Hindlimb muscle (tissue), 1 donor: Measurements from ENCODE around the gene TENT4A. TPM values are rescaled to one million over a fixed set of nuclear protein-coding genes. Genes with fewer than 3 reads are reported as not detected.
"Not testable (repeated sequence)": the region's sequence is repeated elsewhere in the genome, so short reads cannot be mapped to it uniquely, and the experiment has no call there.

ENCODE experiments used
- DNase-seq: peaks from one replicate; pipeline ENCODE4 v3.0.0-alpha.2; 2013
- polyA plus RNA-seq: library from polyadenylated mRNA; unstranded; fragments of 120-200 nt; gene quantifications from one replicate; pipeline ENCODE4 v1.2.1, GENCODE V29; 2013; ENCODE audit not compliant: insufficient read length

Gene TENT4A
- polyA plus RNA-seq: 19.9 TPM

DNA sequence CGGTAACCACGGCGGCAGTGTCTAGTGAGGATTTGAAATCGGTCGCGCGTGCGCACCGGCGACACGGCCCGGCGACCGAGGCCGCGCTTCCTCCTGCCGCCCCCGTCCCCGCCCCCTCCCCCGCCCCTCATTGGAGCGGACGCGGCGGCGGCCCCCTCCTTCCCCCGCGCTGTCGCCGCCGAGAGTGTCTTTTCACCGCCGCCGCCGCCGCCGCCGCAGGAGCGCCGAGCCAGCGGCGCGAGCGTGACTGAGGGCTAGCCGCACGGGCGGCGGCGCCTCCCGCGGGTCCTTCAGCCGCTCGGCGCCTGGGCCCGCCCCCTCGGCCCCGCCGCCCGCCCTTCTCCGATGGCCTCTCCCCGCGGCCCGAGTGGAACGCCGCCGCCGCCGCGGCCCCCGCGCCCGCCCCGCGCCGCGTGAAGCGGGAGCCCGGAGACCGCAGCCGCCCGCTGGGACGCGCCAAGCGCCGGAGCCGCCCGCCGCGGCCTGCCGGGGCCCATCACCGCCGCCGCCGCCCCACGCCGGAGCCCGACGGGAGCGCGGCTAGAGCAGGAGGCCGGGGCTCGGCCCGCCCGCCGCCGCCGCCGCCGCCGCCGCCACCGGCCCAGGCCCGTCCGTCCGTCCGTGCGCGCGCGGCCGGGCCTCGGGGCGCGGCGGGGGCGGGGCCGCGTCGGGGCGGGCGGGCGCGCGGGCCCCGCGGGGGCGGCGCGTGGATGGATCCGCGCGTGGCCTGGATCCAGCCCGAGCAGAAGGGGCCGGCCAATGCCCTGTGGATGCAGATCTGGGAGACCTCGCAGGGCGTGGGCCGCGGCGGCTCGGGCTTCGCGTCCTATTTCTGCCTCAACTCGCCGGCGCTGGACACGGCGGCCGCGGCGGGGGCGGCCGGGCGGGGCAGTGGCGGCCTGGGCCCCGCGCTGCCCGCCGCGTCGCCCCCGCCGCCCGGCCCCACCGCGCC, at the start of gene TENT4A:
Gene TENT4A (plus strand): TSS at position 159 of the 952 bp plus-strand sequence. CDS start 552 bp downstream, at position 711.
- no peak for DNase-seq

DNA sequence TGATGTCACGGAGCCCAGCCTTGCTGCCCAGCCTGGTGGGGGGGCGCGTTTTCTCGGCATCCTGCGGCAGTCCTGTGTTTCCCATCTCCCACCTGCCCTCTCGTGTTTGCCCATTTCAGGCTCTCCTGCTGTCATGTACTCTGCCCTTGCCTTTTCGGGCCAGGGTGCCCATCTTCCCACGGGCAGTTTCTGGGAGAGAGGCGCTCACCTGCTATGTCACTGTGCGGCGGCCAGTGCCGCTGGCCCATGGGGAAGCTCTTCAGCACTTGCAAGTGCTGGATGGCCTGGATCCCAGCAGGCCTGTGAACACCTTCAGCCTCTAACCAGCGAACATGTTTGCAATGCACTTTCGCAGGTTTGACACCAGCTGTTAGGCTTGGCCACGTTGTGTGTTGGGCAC, 46.5 kb upstream of the TENT4A start:
- DNase-seq: no peak

DNA sequence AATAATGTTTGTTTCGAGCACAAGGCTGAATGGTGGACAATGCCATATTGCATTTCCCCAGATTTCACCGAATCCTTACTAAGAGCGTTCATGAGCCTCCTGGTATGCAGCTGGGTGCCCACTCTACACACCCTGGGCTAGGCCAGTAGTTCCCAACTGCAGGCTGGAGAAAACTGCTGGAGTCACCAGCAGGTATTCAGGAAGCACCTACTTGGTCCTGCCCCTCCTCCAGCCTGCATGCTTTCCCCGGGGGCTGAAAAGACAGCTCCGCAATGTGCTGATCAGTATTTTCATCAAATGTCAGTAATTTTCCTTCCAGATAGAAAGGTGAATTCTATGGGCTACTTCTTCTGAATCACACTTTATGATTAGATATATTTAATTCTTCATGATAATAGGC, 45.6 kb upstream of the TENT4A start:
- no peak for DNase-seq

DNA sequence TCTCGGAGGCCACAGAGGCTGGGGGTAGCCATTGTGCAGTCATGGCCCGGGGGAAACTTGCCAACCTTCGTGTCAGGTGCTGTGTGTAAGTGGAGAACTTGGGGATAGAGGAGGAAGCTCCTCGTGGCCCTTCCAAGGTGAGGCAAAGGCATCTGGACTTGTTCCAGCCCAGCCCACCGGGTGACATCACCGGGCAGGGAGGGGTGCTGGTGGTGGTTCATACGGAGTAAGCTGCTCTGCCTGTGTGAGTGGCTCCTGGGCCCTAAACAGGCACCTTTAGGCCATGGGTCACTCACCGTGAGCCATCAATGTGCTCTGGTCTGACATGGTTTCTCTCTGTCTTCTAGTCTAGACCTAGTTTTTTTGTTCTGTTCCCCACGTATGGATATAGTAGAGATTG, 44.5 kb upstream of the TENT4A start:
- DNase-seq: not testable (repeated sequence)

DNA sequence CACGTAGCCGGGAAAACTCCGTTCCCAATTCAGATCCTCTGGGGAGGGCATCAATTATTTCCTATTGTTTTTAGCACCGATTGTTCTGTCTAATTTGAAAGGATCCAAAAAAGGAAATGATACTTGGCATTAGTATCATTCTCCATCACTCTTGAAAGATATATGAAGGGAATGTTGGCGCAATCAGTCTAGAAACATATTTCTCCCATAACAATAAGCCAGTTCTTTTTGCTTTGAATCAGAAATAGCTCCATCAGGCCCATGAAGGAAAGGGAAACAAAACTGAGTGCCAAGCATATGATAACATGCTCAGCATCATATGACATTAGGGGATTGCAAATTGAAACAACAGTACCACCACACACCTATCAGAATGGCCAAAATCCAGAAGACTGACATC, 40.2 kb upstream of the TENT4A start:
- no peak for DNase-seq

DNA sequence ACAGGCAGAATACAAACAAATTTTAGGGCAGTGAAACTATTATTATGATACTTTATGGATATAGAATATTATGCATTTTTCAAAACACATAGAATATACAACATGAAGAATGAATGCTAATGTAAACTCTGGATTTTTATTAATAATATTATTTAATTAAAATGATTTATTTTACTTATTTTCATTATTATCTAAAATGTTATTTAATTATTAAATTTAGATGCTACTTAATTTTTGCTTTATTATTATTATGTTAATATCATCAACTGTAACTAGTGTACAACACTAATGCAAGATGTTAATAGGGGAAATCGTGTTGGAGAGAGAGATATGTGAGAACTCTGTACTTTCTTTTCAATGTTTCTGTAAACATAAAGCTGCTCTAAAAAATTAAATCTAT, 39.3 kb upstream of the TENT4A start:
- DNase-seq: no peak

DNA sequence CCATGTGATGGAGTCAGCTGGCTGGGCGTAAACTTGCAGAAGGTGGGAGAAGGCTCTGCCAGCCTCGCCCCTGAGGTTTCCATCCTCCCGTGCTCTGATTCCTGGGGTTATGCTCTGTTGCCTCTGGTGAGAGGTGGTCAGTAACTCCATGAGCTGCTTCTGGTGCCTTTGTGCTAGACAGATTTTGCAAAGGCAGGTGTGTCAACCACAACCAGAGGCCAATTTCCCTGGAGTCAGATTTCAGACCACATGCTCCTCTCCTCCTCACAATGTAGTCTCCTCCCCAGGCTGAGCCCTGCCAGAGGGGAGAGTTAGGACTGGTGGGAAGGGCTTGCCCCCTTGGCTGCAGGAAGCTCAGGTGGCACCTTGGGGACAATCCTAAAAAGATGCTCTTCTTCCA, 38.8 kb upstream of the TENT4A start:
- no peak for DNase-seq

DNA sequence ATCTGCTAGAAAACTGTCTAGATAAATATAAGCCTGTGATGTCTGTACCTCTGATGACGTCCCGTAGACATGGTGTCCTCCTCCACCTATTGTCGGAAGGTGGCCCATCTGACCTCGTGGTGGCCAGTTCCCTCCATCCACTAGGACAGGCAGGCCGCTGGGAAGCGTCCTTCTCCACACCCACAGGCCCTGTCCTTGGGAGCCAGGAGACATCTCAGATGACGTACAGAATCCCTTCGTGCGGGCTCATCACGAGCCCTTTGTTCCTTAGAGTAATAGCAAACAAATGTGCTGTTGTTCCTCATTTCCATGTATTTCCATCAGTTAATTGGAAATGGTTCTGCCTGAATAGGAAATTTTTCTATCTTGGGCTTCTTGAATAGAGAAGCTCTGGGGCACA, 38.3 kb upstream of the TENT4A start:
- DNase-seq: no peak

DNA sequence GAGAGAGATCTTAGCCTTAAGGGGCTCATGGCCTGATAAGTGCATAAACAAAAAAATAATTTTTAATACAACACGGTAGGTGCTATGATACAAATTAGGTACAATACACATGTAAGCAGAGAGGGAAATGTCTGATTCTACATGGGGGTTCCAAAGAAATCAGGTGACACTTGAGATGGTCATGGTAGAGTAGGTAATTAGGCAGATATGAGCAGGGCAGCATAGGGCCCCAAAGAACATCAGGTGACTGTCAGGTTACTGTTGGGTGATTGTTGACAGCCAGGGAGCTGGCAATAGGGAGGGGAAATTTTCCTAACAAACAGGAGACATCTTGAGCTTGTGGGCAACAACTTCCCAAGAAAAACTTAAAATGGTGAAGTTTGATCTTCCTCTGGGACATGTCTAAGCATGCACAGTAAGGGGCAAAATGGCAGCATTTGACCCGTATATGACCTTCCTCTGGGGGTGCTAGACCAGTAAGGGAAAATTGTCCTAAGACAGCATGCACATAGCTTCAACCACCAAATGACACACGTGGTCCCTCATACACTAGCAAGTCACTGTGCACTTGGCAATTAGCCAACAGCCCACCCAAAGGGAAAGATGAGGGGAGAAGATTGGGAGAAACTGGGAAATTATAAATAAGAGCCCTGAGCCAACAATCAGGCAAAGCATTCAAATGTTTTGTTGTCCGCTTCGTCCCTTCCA, 37.3 kb upstream of the TENT4A start:
- no peak for DNase-seq

DNA sequence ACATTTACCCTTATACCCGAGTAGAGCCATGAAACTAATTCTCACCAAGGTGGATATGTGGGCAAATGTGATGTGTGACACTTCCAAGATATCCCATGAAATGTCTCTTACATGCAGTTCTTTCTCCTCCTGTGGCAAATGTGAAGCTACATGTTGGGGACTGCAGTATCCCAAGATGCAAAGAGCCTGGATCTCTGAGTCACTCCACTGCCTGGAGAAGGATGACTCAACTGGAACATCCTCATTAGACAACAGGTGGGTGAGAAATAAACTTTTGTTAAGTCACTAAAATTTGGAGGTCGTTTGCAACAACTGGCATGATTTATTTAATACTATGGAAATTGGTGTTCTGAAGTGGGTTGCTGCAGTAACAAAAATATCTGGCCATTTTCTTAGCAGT, 36.5 kb upstream of the TENT4A start:
- no peak for DNase-seq

DNA sequence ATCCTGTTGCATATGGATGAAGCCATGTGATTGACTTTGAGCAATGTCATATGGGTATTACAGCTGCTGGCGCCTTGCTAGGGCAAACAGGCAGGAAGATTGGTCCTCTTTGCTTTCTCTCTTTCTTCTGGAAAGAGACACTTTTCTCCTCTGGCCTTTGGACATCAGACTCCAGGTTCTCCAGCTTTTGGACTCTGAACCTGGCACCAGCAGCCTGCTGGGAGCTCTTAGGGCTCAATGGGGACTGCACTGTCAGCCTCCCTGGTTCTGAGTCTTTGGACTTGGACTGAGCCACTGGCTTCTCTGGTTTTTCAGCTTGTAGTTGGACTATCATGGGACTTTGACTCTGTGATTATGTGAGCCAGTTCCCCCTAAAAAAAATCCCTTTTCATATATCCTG, 34.8 kb upstream of the TENT4A start:
- DNase-seq: no peak

DNA sequence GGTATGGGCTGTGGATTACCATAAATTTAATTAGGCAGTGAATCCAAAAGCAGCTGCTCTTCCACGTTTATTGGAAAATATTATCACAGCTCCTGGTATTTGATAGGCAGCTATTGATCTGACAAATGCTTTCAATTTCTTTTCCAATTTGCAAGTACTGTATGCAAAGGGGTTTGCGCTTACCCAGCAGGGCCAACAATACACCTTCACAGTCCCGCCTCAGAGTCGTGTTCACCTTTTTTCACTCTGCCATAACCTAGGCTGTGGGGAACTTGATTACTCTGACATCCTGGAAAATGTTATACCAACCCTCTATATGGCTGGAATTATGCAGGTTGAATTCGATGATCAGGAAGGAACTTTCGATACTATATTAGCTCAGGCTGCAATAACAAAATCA, 32.3 kb upstream of the TENT4A start:
- no peak for DNase-seq

DNA sequence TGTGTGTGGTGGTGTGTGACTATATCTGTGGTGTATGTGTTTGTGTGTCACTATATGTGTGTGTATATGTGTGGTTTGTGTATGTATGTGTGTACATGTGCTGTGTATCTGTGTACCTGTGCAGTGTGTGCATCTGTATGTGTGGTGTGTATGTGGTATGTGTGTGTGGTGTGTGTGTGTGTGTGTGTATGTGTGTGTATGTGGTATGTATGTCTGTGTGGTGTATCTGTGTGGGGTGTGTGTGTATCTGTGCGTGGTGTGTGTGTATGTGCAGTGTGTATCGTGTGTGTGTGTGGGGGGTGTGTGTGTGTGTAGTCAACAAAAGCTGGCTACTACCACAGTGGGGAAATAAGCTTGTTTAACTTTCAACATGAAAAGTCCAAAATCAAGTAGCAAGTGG, 31.6 kb upstream of the TENT4A start:
- DNase-seq: no peak

DNA sequence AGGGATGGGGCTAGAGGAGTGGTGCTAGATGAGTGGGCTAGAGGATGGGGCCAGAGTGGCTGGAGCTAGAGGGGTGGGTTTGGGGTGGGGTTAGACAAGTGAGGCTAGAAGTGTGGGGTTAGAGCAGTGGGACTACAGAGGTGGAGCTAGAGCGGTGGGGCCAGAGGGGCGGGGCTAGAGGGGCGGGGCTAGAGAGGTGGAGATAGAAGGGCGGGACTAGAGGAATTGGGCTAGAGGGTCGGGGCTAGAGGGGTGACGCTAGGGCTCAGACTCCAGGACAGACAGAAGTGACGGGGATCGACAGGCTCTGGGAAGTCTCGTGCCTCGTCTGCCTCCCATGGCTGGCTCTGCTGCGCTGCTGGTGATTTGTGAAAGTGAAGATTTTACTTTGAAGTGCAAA, 31.0 kb upstream of the TENT4A start:
- no peak for DNase-seq

DNA sequence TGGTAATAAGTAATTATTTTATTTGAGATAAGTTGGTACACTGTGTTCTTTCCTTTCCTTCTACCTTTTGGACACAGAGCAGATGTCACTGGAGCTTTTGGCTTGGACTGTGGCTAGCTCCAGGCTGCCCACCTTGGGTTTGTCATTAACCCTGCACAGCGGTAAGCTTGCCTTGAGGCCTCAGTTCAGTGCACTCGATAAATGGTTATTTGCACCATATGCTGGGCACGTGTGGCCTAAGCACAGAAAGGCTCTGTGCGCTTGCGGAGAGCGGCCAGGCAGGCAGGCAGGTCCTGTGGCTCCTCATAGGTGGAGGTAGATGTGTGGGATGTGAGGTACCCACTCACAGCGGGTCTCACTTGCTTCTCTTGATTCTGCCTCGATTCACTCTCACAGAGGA, 30.0 kb upstream of the TENT4A start:
- no peak for DNase-seq

DNA sequence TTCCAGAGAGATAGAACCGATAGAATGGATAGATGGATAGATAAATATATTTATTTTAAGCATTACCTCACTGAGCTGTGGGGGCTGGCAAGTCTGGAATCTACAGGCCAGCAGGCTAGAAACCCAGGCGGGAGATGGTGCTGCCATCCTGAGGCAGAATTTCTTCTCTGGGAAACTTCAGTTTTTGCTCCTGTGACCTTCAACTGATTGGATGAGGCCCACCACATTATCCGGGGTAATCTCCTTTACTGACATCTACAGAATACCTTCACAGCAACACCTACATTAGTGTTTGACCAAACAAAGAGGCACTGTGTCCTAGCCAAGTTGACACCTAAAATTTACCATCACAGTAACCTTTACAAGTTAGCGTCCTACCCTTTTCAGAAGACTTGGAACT, 29.2 kb upstream of the TENT4A start:
- no peak for DNase-seq

DNA sequence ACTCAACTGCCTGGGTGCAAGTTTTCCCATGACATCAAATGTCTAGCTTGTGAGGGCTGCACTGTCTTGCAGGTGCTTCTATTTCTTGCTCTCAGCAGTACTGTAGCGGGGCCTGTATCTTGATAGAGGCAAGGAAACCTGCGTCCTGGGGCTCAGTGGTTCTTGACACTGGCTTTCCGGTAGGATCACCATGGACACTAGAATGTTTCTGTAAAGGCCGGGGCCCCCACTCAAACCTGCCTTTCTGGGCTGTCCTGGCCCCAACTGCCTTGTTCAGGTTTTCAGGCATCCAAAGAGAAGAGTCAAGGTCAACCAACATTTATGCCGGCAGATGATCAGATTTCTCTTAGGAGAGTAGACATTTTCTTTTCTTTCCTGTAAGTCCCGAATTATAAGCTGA, 26.7 kb upstream of the TENT4A start:
- no peak for DNase-seq

DNA sequence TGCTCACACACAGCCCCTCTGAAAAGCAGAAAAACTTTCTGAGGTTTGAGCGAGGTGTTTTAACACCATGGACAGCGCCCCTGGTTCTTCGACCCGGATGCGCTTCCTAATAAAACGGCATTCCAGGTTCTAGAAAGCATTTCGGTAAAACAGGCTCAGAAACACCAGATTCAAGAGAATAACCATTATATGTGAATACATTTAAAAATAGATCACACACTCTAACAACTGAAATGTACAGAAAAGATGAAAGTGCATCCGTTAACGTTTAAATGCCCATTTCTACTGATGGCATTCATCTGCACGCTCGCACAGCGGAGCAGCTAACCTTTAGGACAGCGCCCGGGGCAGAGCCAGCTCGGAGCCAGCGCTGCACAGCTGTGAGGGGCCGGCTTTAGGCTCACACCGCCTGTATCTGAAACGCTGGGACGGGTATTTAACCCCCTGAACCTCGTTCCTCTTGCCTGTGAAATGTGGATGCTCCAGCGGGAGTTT, 26.3 kb upstream of the TENT4A start:
- peak; percentile 36 for DNase-seq

DNA sequence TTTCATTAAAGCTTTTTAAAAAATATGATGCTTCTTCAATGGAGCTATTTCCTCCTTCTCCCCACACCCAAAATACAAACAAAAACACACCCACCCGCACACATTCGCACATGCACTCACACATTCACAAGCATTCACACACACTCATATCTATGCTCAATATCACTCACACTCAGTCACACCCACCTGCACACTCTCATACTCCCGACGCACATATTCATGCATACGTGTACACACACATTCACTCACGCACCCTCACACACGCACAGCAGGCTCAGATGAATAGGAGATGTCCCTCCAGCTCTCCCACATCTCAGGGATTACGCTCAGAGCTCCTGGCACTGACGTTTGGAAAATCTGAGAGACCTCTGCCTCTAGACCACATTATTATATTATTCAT, 25.7 kb upstream of the TENT4A start:
- no peak for DNase-seq

DNA sequence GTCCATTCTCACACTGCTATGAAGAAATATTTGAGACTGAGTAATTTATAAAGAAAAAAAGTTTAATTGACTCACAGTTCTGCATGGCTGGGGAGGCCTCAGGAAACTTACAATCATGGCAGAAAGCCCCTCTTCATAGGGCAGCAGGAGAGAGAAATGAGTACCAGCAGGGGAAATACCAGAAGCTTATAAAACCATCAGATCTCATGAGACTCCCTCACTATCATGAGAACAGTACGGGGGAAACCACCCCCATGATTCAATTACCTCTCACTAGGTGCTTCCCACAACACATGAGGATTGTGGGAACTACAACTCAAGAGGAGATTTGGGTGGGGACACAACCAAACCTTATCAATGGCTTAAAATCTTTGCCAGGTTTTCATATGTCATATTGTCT, 20.3 kb upstream of the TENT4A start:
- DNase-seq: no peak

DNA sequence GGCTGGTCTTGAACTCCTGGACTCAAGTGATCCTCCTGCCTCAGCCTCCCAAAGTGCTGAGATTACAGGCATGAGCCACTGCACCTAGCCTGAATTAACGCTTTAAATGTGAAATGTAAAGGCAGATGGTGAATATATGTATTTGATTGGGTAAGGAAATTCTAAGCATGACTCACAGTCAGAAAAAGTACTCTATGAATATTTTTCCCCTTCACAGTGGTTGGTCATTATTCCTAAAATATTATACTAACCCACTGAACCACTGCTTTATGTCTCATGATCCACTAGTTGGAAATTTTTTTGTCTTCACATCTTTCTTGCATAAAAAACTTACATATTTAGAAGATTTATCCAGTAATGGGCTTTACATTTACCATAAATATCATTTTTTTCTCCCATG, 14.5 kb upstream of the TENT4A start:
- DNase-seq: no peak

DNA sequence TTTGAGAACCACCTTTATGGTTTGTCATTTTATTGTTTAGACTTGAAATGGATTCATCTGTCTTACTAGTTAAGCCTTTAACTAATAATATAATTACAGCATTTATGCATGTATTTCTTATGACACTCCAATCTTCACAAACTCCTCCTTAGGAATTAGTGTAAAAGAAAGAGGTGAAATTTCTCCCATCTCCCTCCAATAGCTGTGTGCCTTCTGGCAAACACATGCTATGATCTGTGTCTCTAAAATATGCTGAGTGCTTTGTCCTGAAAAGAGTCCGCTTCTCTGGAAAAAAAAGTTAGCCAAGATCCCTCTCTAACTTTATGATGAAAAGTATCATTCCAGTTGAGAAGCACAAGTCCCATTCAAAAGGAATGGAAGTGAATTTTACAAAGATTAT, 13.9 kb upstream of the TENT4A start:
- no peak for DNase-seq

DNA sequence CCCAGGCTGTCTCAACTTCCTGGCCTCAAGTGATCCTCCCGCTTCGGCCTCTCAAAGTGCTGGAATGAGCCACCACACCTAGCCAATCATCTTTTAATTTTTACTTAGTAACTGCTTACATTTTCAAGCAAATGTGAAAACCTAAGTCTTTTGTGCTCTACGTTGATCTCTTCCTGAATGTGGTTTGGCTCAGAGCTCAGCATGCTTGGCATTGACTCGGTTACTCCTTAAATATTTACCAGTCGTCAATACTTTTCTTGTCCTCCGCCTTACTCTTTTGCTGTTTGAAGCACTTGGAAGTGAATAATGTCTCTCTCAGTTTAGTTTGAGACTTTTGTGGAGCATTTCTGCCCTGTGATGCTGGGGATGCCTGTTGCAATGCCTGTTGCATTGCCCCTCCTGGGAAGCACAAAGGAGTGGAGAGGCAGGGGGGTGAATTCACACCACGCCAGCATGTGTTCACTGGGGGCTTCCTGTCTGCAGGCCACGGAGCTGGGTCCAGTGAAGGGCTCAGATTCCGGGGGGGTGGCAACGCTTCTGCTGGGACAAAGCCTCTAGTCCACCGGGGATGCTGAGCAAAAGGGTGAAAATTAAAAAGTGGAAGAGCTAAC, 13.1 kb upstream of the TENT4A start:
- no peak for DNase-seq
